SJSA1 (cell line): Measurements from ENCODE around the gene ELAVL2. TPM values are rescaled to one million over a fixed set of nuclear protein-coding genes. Genes with fewer than 3 reads are reported as not detected.

ENCODE experiments used
- DNase-seq, 2 experiments: peaks; one replicate each; pipeline ENCODE4 v3.0.0-alpha.2; 2015 to 2020; ENCODE audit warnings: low spot score in 2 of 2, low read depth in 1 of 2
- H3K27ac ChIP-seq: fragments of 250-450 bp; sonication (Bioruptor Pico); 2 replicates; pipeline ENCODE4 v1.5.1; 2020; ENCODE audit warnings: mild to moderate bottlenecking, moderate library complexity
- H3K27me3 ChIP-seq: fragments of 250-450 bp; sonication (Bioruptor Pico); replicated peaks from 2 replicates; pipeline ENCODE4 v1.5.1; 2020; ENCODE audit warnings: mild to moderate bottlenecking, moderate library complexity
- H3K36me3 ChIP-seq: fragments of 250-450 bp; sonication (Bioruptor Pico); 2 replicates; pipeline ENCODE4 v1.5.1; 2020; ENCODE audit warnings: mild to moderate bottlenecking
- H3K4me1 ChIP-seq: fragments of 250-450 bp; sonication (Bioruptor Pico); replicated peaks from 2 replicates; pipeline ENCODE4 v1.6.1; 2021; ENCODE audit warnings: mild to moderate bottlenecking
- H3K4me3 ChIP-seq: fragments of 250-450 bp; sonication (Bioruptor Pico); 2 replicates; pipeline ENCODE4 v1.5.1; 2020; ENCODE audit warnings: mild to moderate bottlenecking
- H3K9me3 ChIP-seq: fragments of 250-450 bp; sonication (Bioruptor Pico); replicated peaks from 2 replicates; pipeline ENCODE4 v1.5.1; 2020; ENCODE audit warnings: mild to moderate bottlenecking
- total RNA-seq: library from RNA; depleted of rRNA; stranded (reverse); fragments of >200 nt; shearing (Covaris generic); gene quantifications from 2 replicates; pipeline ENCODE4 v1.2.3, GENCODE V29; 2014

ELAVL2 gene
- total RNA-seq, 1 experiment from 2014 or later, result 0.08 TPM

- Histone ChIP-seq H3K9me3 (no peaks in the 10 kb centered on the region), H3K4me1 (no peaks in the 10 kb centered on the region), H3K4me3 (no peak overlapping the region), H3K27ac (no peak overlapping the region), H3K36me3 (no peaks in the 10 kb centered on the region), H3K27me3 (no peaks in the 10 kb centered on the region)
- no peak for DNase-seq
Measured at GRCh38 chr9:23700359-23700758, 125.7 kb downstream of the ELAVL2 start.

GRCh38 chr9:23698161-23698560, 127.9 kb downstream of the ELAVL2 start:
- Histone ChIP-seq H3K36me3 (no peaks in the 10 kb centered on the region), H3K27me3 (no peaks in the 10 kb centered on the region), H3K4me3 (no peak overlapping the region), H3K4me1 (no peaks in the 10 kb centered on the region), H3K27ac (no peak overlapping the region), H3K9me3 (no peaks in the 10 kb centered on the region)
- DNase-seq, result no peak

DNA sequence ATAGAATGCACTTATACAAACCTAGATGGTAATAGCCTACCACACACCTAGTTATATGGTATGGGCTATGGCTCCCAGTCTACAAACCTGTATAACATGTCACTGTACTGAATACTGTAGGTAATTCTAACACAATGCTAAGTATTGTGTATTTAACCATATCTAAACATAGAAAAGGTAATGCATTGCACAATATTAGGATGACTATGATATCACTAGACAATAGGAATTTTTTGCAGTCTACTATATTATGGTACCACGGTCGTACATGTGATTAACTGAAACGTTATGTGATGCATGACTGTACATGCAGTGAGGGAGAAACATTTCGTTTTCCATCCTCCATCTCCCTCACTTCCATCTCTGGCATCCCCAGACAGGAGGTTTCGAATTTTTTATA, 130.5 kb downstream of the ELAVL2 start:
- Histone ChIP-seq H3K27ac (no peak overlapping the region), H3K4me3 (no peak overlapping the region), H3K36me3 (no peaks in the 10 kb centered on the region), H3K9me3 (no peaks in the 10 kb centered on the region), H3K27me3 (no peaks in the 10 kb centered on the region), H3K4me1 (no peaks in the 10 kb centered on the region)
- no peak for DNase-seq

DNA sequence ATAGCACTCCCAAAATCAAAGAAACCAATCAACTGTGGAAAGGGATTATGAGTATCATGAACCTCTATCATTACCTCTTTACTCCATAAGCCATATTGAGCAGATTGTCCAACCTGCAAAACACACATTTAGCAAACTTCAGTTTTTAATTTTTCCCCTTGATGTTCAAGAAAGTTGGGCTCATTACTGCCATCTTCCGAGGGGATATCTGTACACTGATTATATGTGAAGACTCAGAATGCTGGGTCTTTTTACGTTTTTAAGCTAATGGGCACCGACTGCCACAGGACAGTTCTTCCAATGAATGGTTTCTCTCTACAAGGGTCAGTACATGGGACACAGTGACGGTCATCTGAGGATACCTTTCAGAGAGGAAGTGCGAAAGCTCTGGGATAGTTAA, 132.7 kb downstream of the ELAVL2 start:
- no peak overlapping the region for H3K4me3 ChIP-seq
- H3K4me1 ChIP-seq, result no peaks in the 10 kb centered on the region
- H3K9me3 ChIP-seq, result no peaks in the 10 kb centered on the region
- no peak overlapping the region for H3K27ac ChIP-seq
- DNase-seq, result no peak
- H3K36me3 ChIP-seq, result no peaks in the 10 kb centered on the region
- no peaks in the 10 kb centered on the region for H3K27me3 ChIP-seq

GRCh38 chr9:23686896-23687295, 139.1 kb downstream of the ELAVL2 start:
- H3K4me1 ChIP-seq, result peaks cover 4% of the 10 kb centered on the region; the same call in 1 of the 2 replicates
- H3K27me3 ChIP-seq, result no peaks in the 10 kb centered on the region
- no peak overlapping the region for H3K27ac ChIP-seq
- no peaks in the 10 kb centered on the region for H3K36me3 ChIP-seq
- H3K4me3 ChIP-seq, result no peak overlapping the region
- DNase-seq, result no peak
- no peaks in the 10 kb centered on the region for H3K9me3 ChIP-seq

- Histone ChIP-seq H3K27me3 (no peaks in the 10 kb centered on the region), H3K4me3 (no peak overlapping the region), H3K27ac (no peak overlapping the region), H3K4me1 (peaks cover 4% of the 10 kb centered on the region; the same call in 1 of the 2 replicates), H3K36me3 (no peaks in the 10 kb centered on the region), H3K9me3 (no peaks in the 10 kb centered on the region)
- DNase-seq, result peak in 1 of 2 experiments; percentile 16
Measured at GRCh38 chr9:23686257-23686656, 139.8 kb downstream of the ELAVL2 start.

DNA sequence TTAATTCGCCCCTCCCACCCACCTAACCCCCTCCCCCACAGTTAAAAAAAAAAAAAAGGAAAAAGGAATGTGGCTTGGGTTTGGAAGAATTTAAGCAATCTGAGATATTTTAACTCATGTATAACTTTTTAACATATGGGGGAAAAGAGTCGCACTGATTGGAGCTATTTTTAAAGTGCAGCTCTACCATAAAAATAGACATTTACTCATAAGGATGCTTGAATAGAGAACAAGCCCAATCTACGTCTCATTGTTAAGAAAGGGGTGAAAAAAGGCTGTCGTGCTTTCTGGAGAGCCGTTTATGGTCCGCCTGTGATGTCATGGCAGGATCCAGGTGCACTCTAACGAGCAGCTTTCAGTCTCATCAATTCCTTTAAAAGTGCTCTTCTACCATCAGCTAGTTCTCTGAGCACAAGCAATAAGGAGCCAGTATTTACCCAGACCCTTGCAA, 142.4 kb downstream of the ELAVL2 start:
- H3K4me1 ChIP-seq, result peaks cover 4% of the 10 kb centered on the region; the same call in 1 of the 2 replicates
- H3K9me3 ChIP-seq, result no peaks in the 10 kb centered on the region
- H3K27ac ChIP-seq, result no peak overlapping the region
- no peaks in the 10 kb centered on the region for H3K27me3 ChIP-seq
- no peak overlapping the region for H3K4me3 ChIP-seq
- H3K36me3 ChIP-seq, result no peaks in the 10 kb centered on the region
- DNase-seq, result peak in 1 of 2 experiments; percentile 18

GRCh38 chr9:23682891-23683431, 143.1 kb downstream of the ELAVL2 start:
- Histone ChIP-seq H3K27ac (no peak overlapping the region), H3K36me3 (no peaks in the 10 kb centered on the region), H3K9me3 (no peaks in the 10 kb centered on the region), H3K4me3 (no peak overlapping the region), H3K27me3 (no peaks in the 10 kb centered on the region), H3K4me1 (peaks cover 4% of the 10 kb centered on the region; the same call in 1 of the 2 replicates)
- DNase-seq, result peak in 1 of 2 experiments; percentile 41

DNA sequence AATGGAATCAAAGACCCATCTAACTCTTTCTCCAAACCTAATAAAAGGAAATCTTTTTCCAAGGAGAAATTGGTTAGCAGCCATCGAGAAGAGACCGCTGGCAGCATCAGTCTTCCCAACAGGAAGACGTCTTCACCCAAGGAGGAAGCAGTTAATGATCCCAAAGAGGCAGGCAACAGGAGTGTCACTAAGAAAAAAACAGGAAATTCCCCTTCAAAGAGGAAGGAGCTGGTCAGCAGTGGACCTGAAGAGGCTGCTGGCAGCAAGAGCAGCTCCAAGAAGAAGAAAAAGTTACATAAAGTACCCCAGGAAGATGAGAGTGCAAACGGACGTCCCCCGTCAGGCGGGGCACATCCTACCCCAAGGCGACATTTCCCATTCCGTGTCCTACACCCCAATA, 143.7 kb downstream of the ELAVL2 start:
- H3K9me3 ChIP-seq, result no peaks in the 10 kb centered on the region
- no peak overlapping the region for H3K27ac ChIP-seq
- DNase-seq, result no peak
- H3K4me1 ChIP-seq, result peaks cover 4% of the 10 kb centered on the region; the same call in 1 of the 2 replicates
- H3K27me3 ChIP-seq, result no peaks in the 10 kb centered on the region
- no peaks in the 10 kb centered on the region for H3K36me3 ChIP-seq
- no peak overlapping the region for H3K4me3 ChIP-seq

GRCh38 chr9:23677446-23677845, 148.6 kb downstream of the ELAVL2 start:
- Histone ChIP-seq H3K9me3 (no peaks in the 10 kb centered on the region), H3K36me3 (no peaks in the 10 kb centered on the region), H3K4me3 (no peak overlapping the region), H3K27ac (no peak overlapping the region), H3K27me3 (no peaks in the 10 kb centered on the region), H3K4me1 (no peaks in the 10 kb centered on the region)
- DNase-seq, result no peak

DNA sequence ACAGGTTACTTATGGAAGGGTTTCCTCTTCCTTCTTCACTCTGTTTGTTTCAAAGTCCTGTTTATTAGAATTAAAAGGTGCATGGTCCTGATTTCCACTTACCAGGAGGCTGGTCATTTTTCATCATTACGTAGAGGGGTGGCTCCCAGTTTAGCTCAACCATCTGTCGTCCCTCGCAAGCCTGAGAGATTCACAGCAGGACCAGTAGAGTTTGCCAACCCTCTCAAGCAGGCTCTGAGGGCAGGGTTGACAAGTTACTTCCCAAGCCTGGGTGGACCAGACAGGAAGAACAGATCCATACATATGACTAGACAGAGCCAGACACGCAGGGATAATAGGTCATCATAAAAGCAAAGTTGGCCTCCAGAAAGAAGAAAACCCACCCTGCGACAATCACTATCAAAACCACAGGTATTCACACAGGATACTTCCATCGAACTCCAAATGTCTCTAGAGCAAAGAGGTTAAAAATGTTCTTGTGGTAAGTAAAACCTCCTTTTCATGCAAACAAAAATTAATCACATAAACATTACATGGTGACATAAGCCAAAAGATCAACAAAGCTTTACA, 151.9 kb downstream of the ELAVL2 start:
- H3K27me3 ChIP-seq, result no peaks in the 10 kb centered on the region
- no peak overlapping the region for H3K27ac ChIP-seq
- H3K4me1 ChIP-seq, result no peaks in the 10 kb centered on the region
- no peak overlapping the region for H3K4me3 ChIP-seq
- H3K36me3 ChIP-seq, result no peaks in the 10 kb centered on the region
- DNase-seq, result no peak
- H3K9me3 ChIP-seq, result no peaks in the 10 kb centered on the region

DNA sequence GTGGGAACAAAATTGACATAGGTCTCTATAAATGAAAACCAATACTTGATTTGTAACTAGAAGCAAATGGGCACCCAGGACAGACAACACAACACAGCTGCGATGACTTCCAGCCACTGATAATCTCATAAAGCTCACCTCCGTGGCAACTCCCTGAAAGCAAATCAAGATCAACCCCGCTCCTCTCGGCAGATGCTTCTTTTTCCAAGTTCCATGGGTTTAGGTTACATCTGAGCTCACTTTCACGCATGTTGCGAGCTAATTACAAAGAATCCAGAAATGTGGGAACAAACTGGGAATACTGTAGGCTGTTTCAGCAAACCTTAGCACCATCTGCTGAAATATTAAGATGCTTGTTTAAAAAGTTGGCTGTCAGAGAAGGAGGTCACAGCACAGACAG, 153.9 kb downstream of the ELAVL2 start:
- Histone ChIP-seq H3K9me3 (no peaks in the 10 kb centered on the region), H3K27ac (no peak overlapping the region), H3K4me3 (no peak overlapping the region)

DNA sequence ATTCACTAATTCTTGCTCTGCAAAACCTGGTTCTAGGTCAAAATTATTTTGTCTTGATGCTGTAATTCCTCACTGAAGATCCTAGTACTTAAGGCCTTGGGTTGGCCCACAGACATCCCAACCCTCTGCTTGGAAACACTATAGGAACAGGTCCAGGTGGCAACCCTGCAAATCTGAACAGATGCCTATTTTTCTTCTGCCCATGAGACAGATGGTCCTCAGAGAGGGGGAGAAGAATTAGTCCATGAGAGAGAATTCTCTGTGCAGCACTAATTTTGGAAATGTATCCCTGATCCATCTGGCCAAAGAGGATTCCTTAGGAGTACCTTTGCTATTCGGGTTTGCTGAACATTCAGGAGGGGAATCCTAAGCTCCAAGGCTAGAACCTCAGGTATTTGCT, 156.3 kb downstream of the ELAVL2 start:
- no peak overlapping the region for H3K4me3 ChIP-seq
- no peaks in the 10 kb centered on the region for H3K4me1 ChIP-seq
- no peaks in the 10 kb centered on the region for H3K9me3 ChIP-seq
- H3K27ac ChIP-seq, result no peak overlapping the region
- no peak for DNase-seq
- no peaks in the 10 kb centered on the region for H3K36me3 ChIP-seq
- H3K27me3 ChIP-seq, result no peaks in the 10 kb centered on the region

More for the DNA sequence above, 153.9 kb downstream of the ELAVL2 start:
- Histone ChIP-seq H3K27me3 (no peaks in the 10 kb centered on the region), H3K36me3 (no peaks in the 10 kb centered on the region), H3K4me1 (no peaks in the 10 kb centered on the region)
- DNase-seq, result no peak

GRCh38 chr9:23665635-23666034, 160.4 kb downstream of the ELAVL2 start:
- no peaks in the 10 kb centered on the region for H3K27me3 ChIP-seq
- no peaks in the 10 kb centered on the region for H3K9me3 ChIP-seq
- DNase-seq, result no peak
- H3K4me3 ChIP-seq, result no peak overlapping the region
- no peaks in the 10 kb centered on the region for H3K36me3 ChIP-seq
- H3K27ac ChIP-seq, result no peak overlapping the region
- H3K4me1 ChIP-seq, result no peaks in the 10 kb centered on the region

GRCh38 chr9:23665051-23665450, 161.0 kb downstream of the ELAVL2 start:
- H3K36me3 ChIP-seq, result no peaks in the 10 kb centered on the region
- no peaks in the 10 kb centered on the region for H3K27me3 ChIP-seq
- H3K4me1 ChIP-seq, result no peaks in the 10 kb centered on the region
- no peak overlapping the region for H3K27ac ChIP-seq
- DNase-seq, result no peak
- H3K9me3 ChIP-seq, result no peaks in the 10 kb centered on the region
- H3K4me3 ChIP-seq, result no peak overlapping the region
